Astrocyte (in vitro differentiated cells and primary cell): ENCODE data around the gene LIPN. TPM values are rescaled to one million over a fixed set of nuclear protein-coding genes. Genes with fewer than 3 reads are reported as not detected.

Experiments
- DNase-seq: peaks from one replicate; pipeline ENCODE4 v3.0.0-alpha.2; 2010; ENCODE audit warnings: low read depth
- FAIRE-seq: peaks from 2 replicates; lab custom pipeline; 2011; peaks lifted over from hg19 to GRCh38; lab: Jason Lieb, UNC
- H2AFZ ChIP-seq: 2 replicates; pipeline ENCODE4 v1.6.0; 2012; ENCODE audit warnings: low read depth, low read length, inconsistent platforms
- H3K27ac ChIP-seq: 2 replicates; pipeline ENCODE4 v1.5.1; 2011; ENCODE audit warnings: low read depth, low read length, inconsistent platforms
- H3K27me3 ChIP-seq: 2 replicates; pipeline ENCODE4 v1.6.0; 2011; ENCODE audit warnings: low read length, inconsistent platforms; ENCODE audit not compliant: insufficient read depth
- H3K36me3 ChIP-seq: 2 replicates; pipeline ENCODE4 v1.5.1; 2011; ENCODE audit warnings: low read length, inconsistent platforms; ENCODE audit not compliant: insufficient read depth
- H3K4me1 ChIP-seq: 2 replicates; pipeline ENCODE4 v1.5.1; 2011; ENCODE audit warnings: low read length, inconsistent platforms; ENCODE audit not compliant: insufficient read depth
- H3K4me2 ChIP-seq: 2 replicates; pipeline ENCODE4 v1.6.0; 2012; ENCODE audit warnings: low read length, inconsistent platforms
- H3K4me3 ChIP-seq: 2 replicates; pipeline ENCODE4 v1.5.1; 2011; ENCODE audit warnings: low read depth, mild to moderate bottlenecking, low read length, inconsistent platforms; ENCODE audit not compliant: insufficient read depth
- H3K79me2 ChIP-seq: 2 replicates; pipeline ENCODE4 v1.6.0; 2012; ENCODE audit warnings: mild to moderate bottlenecking, low read length, inconsistent platforms; ENCODE audit not compliant: insufficient read depth
- H3K9ac ChIP-seq: 2 replicates; pipeline ENCODE4 v1.6.0; 2012; ENCODE audit warnings: mild to moderate bottlenecking, low read length, inconsistent platforms
- H3K9me3 ChIP-seq: 2 replicates; pipeline ENCODE4 v1.5.1; 2012; ENCODE audit warnings: low read depth, mild to moderate bottlenecking, low read length, inconsistent platforms; ENCODE audit not compliant: insufficient read depth
- H4K20me1 ChIP-seq: 2 replicates; pipeline ENCODE4 v1.6.0; 2012; ENCODE audit warnings: low read length, inconsistent platforms; ENCODE audit not compliant: insufficient read depth
- H3K27ac Mint-ChIP-seq: one replicate; pipeline ENCODE4 v1.8.0; 2021; ENCODE audit warnings: mild to moderate bottlenecking, mixed read lengths; ENCODE audit not compliant: unreplicated experiment
- H3K27me3 Mint-ChIP-seq: one replicate; pipeline ENCODE4 v1.8.0; 2021; ENCODE audit warnings: low read depth, mixed read lengths; ENCODE audit not compliant: unreplicated experiment
- H3K36me3 Mint-ChIP-seq: one replicate; pipeline ENCODE4 v1.8.0; 2021; ENCODE audit warnings: low read depth, mixed read lengths; ENCODE audit not compliant: unreplicated experiment
- H3K4me1 Mint-ChIP-seq: one replicate; pipeline ENCODE4 v1.8.0; 2021; ENCODE audit warnings: low read depth, mixed read lengths; ENCODE audit not compliant: unreplicated experiment
- H3K4me3 Mint-ChIP-seq: one replicate; pipeline ENCODE4 v1.8.0; 2021; ENCODE audit warnings: mild to moderate bottlenecking, moderate library complexity, mixed read lengths; ENCODE audit not compliant: unreplicated experiment
- H3K9me3 Mint-ChIP-seq: one replicate; pipeline ENCODE4 v1.8.0; 2021; ENCODE audit warnings: mild to moderate bottlenecking, mixed read lengths; ENCODE audit not compliant: unreplicated experiment
- EZH2 ChIP-seq: IDR thresholded peaks from 2 replicates; pipeline ENCODE4 v1.6.1; 2012; ENCODE audit warnings: mild to moderate bottlenecking, low read length, inconsistent platforms; ENCODE audit not compliant: insufficient read depth
- total RNA-seq: library from RNA; stranded (reverse); gene quantifications from 2 replicates; pipeline ENCODE4 v1.2.1, GENCODE V29; 2021
- TF ChIP-seq, protein P1 (sequence below): IDR thresholded peaks from 2 replicates; pipeline ENCODE4 v1.5.1; 2011; ENCODE audit warnings: low read depth, mild to moderate bottlenecking, inconsistent platforms, low read length, moderate library complexity; ENCODE audit not compliant: insufficient read depth

LIPN gene
- total RNA-seq, 1 donor from 2014 or later: not detected

- DNase-seq: peak; percentile 45
- H3K27me3 Mint-ChIP-seq: no peaks in the 10 kb centered on the region
- Histone ChIP-seq H3K9me3 (no peaks in the 10 kb centered on the region), H2AFZ (no peak overlapping the region), H3K27me3 (no peaks in the 10 kb centered on the region), H3K4me1 (no peaks in the 10 kb centered on the region), H3K79me2 (no peaks in the 10 kb centered on the region), H4K20me1 (no peaks in the 10 kb centered on the region), H3K4me2 (no peak overlapping the region), H3K36me3 (no peaks in the 10 kb centered on the region), H3K27ac (no peak overlapping the region), H3K9ac (no peak overlapping the region), H3K4me3 (no peak overlapping the region)
- H3K9me3 Mint-ChIP-seq: peaks cover 9% of the 10 kb centered on the region
- H3K4me1 Mint-ChIP-seq: no peaks in the 10 kb centered on the region
- no peak overlapping the region for H3K4me3 Mint-ChIP-seq
- H3K27ac Mint-ChIP-seq: no peak overlapping the region
- no peak for FAIRE-seq
- no peaks in the 10 kb centered on the region for H3K36me3 Mint-ChIP-seq
- no peak for TF ChIP-seq EZH2
These were observed 5.5 kb upstream of the LIPN start for GRCh38 chr10:88754287-88754686.

GRCh38 chr10:88755753-88756152, 4.1 kb upstream of the LIPN start:
- Histone ChIP-seq H3K36me3 (no peaks in the 10 kb centered on the region), H4K20me1 (no peaks in the 10 kb centered on the region), H3K4me3 (no peak overlapping the region), H3K9me3 (no peaks in the 10 kb centered on the region), H2AFZ (no peak overlapping the region), H3K27me3 (no peaks in the 10 kb centered on the region), H3K27ac (no peak overlapping the region), H3K9ac (no peak overlapping the region), H3K4me2 (no peak overlapping the region), H3K79me2 (no peaks in the 10 kb centered on the region), H3K4me1 (no peaks in the 10 kb centered on the region)
- DNase-seq (no peak), FAIRE-seq (no peak)
- Mint-ChIP-seq H3K27ac (no peak overlapping the region), H3K9me3 (peaks cover 2% of the 10 kb centered on the region), H3K36me3 (no peaks in the 10 kb centered on the region), H3K4me1 (no peaks in the 10 kb centered on the region), H3K4me3 (no peak overlapping the region), H3K27me3 (no peaks in the 10 kb centered on the region)
- TF ChIP-seq, protein P1, sequence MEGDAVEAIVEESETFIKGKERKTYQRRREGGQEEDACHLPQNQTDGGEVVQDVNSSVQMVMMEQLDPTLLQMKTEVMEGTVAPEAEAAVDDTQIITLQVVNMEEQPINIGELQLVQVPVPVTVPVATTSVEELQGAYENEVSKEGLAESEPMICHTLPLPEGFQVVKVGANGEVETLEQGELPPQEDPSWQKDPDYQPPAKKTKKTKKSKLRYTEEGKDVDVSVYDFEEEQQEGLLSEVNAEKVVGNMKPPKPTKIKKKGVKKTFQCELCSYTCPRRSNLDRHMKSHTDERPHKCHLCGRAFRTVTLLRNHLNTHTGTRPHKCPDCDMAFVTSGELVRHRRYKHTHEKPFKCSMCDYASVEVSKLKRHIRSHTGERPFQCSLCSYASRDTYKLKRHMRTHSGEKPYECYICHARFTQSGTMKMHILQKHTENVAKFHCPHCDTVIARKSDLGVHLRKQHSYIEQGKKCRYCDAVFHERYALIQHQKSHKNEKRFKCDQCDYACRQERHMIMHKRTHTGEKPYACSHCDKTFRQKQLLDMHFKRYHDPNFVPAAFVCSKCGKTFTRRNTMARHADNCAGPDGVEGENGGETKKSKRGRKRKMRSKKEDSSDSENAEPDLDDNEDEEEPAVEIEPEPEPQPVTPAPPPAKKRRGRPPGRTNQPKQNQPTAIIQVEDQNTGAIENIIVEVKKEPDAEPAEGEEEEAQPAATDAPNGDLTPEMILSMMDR: no peak
- no peak for TF ChIP-seq EZH2

DNA sequence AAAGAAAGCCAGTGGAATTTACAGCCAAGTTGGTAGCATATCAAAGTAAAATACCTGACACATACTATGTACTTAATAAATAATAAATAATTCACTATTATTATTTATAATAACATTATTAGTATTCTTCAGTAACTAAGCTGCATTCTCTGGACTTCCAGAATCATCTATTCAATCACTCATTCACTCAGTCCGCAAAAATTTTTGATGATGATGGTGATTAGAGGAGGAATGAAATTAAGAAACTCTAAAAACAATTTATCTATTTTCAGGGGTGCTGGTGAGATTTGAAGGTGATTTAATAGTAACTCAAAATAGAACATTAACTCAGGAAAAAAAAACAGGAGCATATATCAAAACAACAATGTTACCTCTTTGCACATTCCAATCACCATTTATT, 3.2 kb upstream of the LIPN start:
- H4K20me1 ChIP-seq: no peaks in the 10 kb centered on the region
- H3K4me2 ChIP-seq: no peak overlapping the region
- H3K9ac ChIP-seq: no peak overlapping the region
- Mint-ChIP-seq H3K4me3 (no peak overlapping the region), H3K27ac (no peak overlapping the region), H3K27me3 (no peaks in the 10 kb centered on the region), H3K4me1 (no peaks in the 10 kb centered on the region), H3K36me3 (no peaks in the 10 kb centered on the region), H3K9me3 (peaks cover 2% of the 10 kb centered on the region)
- H3K79me2 ChIP-seq: no peaks in the 10 kb centered on the region
- H3K4me1 ChIP-seq: no peaks in the 10 kb centered on the region
- TF ChIP-seq EZH2: no peak
- TF ChIP-seq, protein P1: no peak
- H3K36me3 ChIP-seq: no peaks in the 10 kb centered on the region
- no peaks in the 10 kb centered on the region for H3K9me3 ChIP-seq
- no peak overlapping the region for H3K4me3 ChIP-seq
- no peaks in the 10 kb centered on the region for H3K27me3 ChIP-seq
- no peak overlapping the region for H2AFZ ChIP-seq
- FAIRE-seq: no peak
- no peak overlapping the region for H3K27ac ChIP-seq
- no peak for DNase-seq
